Neuronal stem cell (in vitro differentiated cells): ENCODE results near the gene ARSG.
A peak's percentile ranks its signal among the peaks of the same experiment; 100 is the strongest.
"Not testable (repeated sequence)": the region's sequence is repeated elsewhere in the genome, so short reads cannot be mapped to it uniquely, and the experiment has no call there.

ENCODE experiments used
- DNase-seq: peaks from one replicate; pipeline ENCODE4 v3.0.0-alpha.2; 2013; ENCODE audit warnings: low spot score
- H2AFZ ChIP-seq: one replicate; pipeline ENCODE4 v1.6.1; 2013; ENCODE audit warnings: mild to moderate bottlenecking, low read length, inconsistent platforms
- H2AK5ac ChIP-seq: 2 replicates; pipeline ENCODE4 v1.6.1; 2013; ENCODE audit warnings: low read depth, mild to moderate bottlenecking, inconsistent platforms, low read length, moderate library complexity, mixed read lengths
- H2BK120ac ChIP-seq: 2 replicates; pipeline ENCODE4 v1.6.1; 2013; ENCODE audit warnings: low read depth, mild to moderate bottlenecking, inconsistent platforms, low read length, moderate library complexity, mixed read lengths
- H2BK12ac ChIP-seq: one replicate; pipeline ENCODE4 v1.6.1; 2013; ENCODE audit warnings: low read length, inconsistent platforms
- H2BK15ac ChIP-seq: 2 replicates; pipeline ENCODE4 v1.6.1; 2013; ENCODE audit warnings: mild to moderate bottlenecking, low read length, inconsistent platforms, mixed read lengths
- H2BK5ac ChIP-seq: one replicate; pipeline ENCODE4 v1.6.1; 2013; ENCODE audit warnings: inconsistent platforms, mild to moderate bottlenecking, low read length, moderate library complexity
- H3K14ac ChIP-seq: one replicate; pipeline ENCODE4 v1.6.1; 2013; ENCODE audit warnings: low read length, inconsistent platforms
- H3K18ac ChIP-seq: 2 replicates; pipeline ENCODE4 v1.6.1; 2013; ENCODE audit warnings: low read length, inconsistent platforms
- H3K23ac ChIP-seq: 2 replicates; pipeline ENCODE4 v1.6.1; 2013; ENCODE audit warnings: low read depth, mild to moderate bottlenecking, mixed read lengths, low read length, inconsistent platforms; ENCODE audit not compliant: poor library complexity
- H3K27ac ChIP-seq: replicated peaks from 3 replicates; pipeline ENCODE4 v1.5.1; 2013; ENCODE audit warnings: low read length, inconsistent platforms
- H3K27me3 ChIP-seq, 3 experiments: 2 replicates each; pipeline ENCODE4 v1.6.1; 2013; ENCODE audit warnings: low read length in 3 of 3, mild to moderate bottlenecking in 2 of 3, inconsistent platforms in 1 of 3, low read depth in 1 of 3, mixed read lengths in 1 of 3, moderate library complexity in 1 of 3; ENCODE audit not compliant: control insufficient read depth in 3 of 3, insufficient read depth in 3 of 3
- H3K36me3 ChIP-seq, 2 donors: replicated peaks in 1 of 2; 2 replicates each; pipeline ENCODE4 v1.6.1; 2013; ENCODE audit warnings: low read length in 2 of 2; ENCODE audit not compliant: control insufficient read depth in 2 of 2, insufficient read depth in 2 of 2
- H3K4ac ChIP-seq: 2 replicates; pipeline ENCODE4 v1.6.1; 2013; ENCODE audit warnings: inconsistent platforms, mild to moderate bottlenecking, low read length, moderate library complexity
- H3K4me1 ChIP-seq, 2 donors: 1 replicate in 1 of 2; 2 replicates in 1 of 2; pipeline ENCODE4 v1.6.1; 2013; ENCODE audit warnings: low read length in 2 of 2, low read depth in 1 of 2; ENCODE audit not compliant: control insufficient read depth in 2 of 2, insufficient read depth in 1 of 2
- H3K4me2 ChIP-seq: one replicate; pipeline ENCODE4 v1.6.1; 2013; ENCODE audit warnings: mild to moderate bottlenecking, low read length, inconsistent platforms; ENCODE audit not compliant: insufficient read depth, poor library complexity, severe bottlenecking
- H3K4me3 ChIP-seq, 2 donors: 2 replicates each; pipeline ENCODE4 v1.5.1; 2013; ENCODE audit warnings: low read length in 2 of 2, mild to moderate bottlenecking in 2 of 2, inconsistent platforms in 1 of 2, moderate library complexity in 1 of 2
- H3K79me1 ChIP-seq: one replicate; pipeline ENCODE4 v1.6.1; 2013; ENCODE audit warnings: low read depth, mild to moderate bottlenecking, inconsistent platforms, low read length, moderate library complexity
- H3K9ac ChIP-seq: one replicate; pipeline ENCODE4 v1.6.1; 2013; ENCODE audit warnings: mild to moderate bottlenecking, low read depth, low read length, inconsistent platforms; ENCODE audit not compliant: poor library complexity
- H3K9me3 ChIP-seq, 2 donors: replicated peaks in 1 of 2; 2 replicates each; pipeline versions ENCODE3 to v1.6.1; 2013; ENCODE audit warnings: low read length in 2 of 2, mild to moderate bottlenecking in 2 of 2, inconsistent platforms in 1 of 2, low read depth in 1 of 2, mixed read lengths in 1 of 2, moderate library complexity in 1 of 2; ENCODE audit not compliant: control insufficient read depth in 2 of 2, insufficient read depth in 1 of 2
- H4K8ac ChIP-seq: one replicate; pipeline ENCODE4 v1.6.1; 2013; ENCODE audit warnings: low read depth, mild to moderate bottlenecking, inconsistent platforms, low read length, moderate library complexity
- H4K91ac ChIP-seq: one replicate; pipeline ENCODE4 v1.6.1; 2013; ENCODE audit warnings: low read length, low read depth, mild to moderate bottlenecking, inconsistent platforms; ENCODE audit not compliant: poor library complexity
- WGBS, 2 donors: extraction: QIAGEN DNeasy Blood & Tissue Kit; methylation state at CpG; one replicate each; pipeline ENCODE4 v1.1.7; 2013; ENCODE audit warnings: missing lambda C conversion rate in 2 of 2, mixed read lengths in 1 of 2; ENCODE audit not compliant: insufficient read length in 2 of 2, insufficient replicate concordance in 1 of 2; ENCODE audit errors: extremely low coverage in 2 of 2; 5-methylcytosine and 5-hydroxymethylcytosine counted together

ARSG gene

GRCh38 chr17:68258890-68259647 is 32.2 kb upstream of the ARSG start:
- H3K4me1 ChIP-seq, H3K18ac ChIP-seq, H3K23ac ChIP-seq, H3K4ac ChIP-seq, H3K9ac ChIP-seq, H2AK5ac ChIP-seq, H4K8ac ChIP-seq, H3K9me3 ChIP-seq, DNase-seq, H2BK12ac ChIP-seq, H2BK5ac ChIP-seq, H4K91ac ChIP-seq, H2BK120ac ChIP-seq, H3K27me3 ChIP-seq, H3K14ac ChIP-seq, H2BK15ac ChIP-seq, H3K79me1 ChIP-seq, H3K27ac ChIP-seq: not testable (repeated sequence)
- H3K4me2 ChIP-seq = peak overlapping the region; percentile 18
- peak overlapping the region in 1 of 2 donors; percentile 27 for H3K4me3 ChIP-seq
- peaks cover 15 to 31% of the 10 kb centered on the region in 2 donors for H3K36me3 ChIP-seq
- H2AFZ ChIP-seq = peak overlapping the region; percentile 88
- WGBS, 2 donors = no CpG with 5 or more reads among the region's 44 CpGs

GRCh38 chr17:68259648-68259951 is 31.7 kb upstream of the ARSG start:
- not testable (repeated sequence) for H3K14ac ChIP-seq, H3K4me2 ChIP-seq, H4K8ac ChIP-seq, H3K4ac ChIP-seq, H2BK15ac ChIP-seq, H3K4me1 ChIP-seq, H2BK12ac ChIP-seq, H3K9me3 ChIP-seq, H3K27me3 ChIP-seq, H3K23ac ChIP-seq, H2BK120ac ChIP-seq, H3K79me1 ChIP-seq, H3K27ac ChIP-seq, H2AK5ac ChIP-seq, H3K9ac ChIP-seq, H2BK5ac ChIP-seq, DNase-seq, H4K91ac ChIP-seq, H3K18ac ChIP-seq
- H2AFZ ChIP-seq = peak overlapping the region; percentile 88
- peak overlapping the region in 1 of 2 donors; percentile 3 for H3K4me3 ChIP-seq
- no CpG with 5 or more reads among the region's 3 CpGs for WGBS, 2 donors
- H3K36me3 ChIP-seq = peaks cover 12 to 26% of the 10 kb centered on the region in 2 donors

DNA sequence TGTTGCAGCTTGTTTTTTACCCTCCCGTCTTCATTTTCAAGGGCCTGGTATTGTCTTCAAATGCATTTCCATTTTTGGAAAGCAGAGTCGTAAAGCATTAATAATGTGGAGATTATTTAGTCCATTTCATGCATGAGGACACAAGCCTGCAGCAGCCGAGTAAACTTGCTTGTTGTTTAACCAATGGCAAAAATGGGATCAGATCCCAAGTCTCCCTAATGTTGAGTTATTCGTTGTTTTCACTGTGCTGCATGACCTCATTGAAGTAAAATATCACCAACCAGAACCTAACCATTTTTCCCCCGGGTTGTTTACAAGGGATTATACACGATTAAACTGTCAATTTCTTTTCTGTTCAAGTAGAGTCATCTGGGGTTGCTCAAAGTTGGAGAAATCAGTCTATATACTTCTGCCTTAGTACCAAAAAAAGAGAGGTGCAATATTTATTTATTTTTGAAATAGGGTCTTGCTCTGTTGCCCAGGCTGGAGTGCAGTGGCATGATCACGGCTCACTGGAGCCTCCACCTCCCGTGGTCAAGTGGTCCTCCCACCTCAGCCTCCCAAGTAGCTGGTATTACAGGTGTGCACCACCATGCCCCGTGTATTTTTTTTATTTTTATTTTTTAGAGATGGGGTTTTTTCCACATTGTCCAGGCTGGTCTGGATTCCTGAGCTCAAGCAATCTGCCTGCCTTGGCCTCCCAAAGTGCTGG is 31.1 kb upstream of the ARSG start:
- WGBS, 2 donors = no CpG with 5 or more reads among the region's 9 CpGs
- no peak overlapping the region for H2AFZ ChIP-seq

GRCh38 chr17:68262467-68262866 is 28.8 kb upstream of the ARSG start:
- H2BK15ac ChIP-seq, H3K4me1 ChIP-seq, H3K14ac ChIP-seq, H3K23ac ChIP-seq, H3K27ac ChIP-seq, DNase-seq, H2BK12ac ChIP-seq, H2AFZ ChIP-seq, H2BK120ac ChIP-seq, H3K4ac ChIP-seq, H2BK5ac ChIP-seq, H4K91ac ChIP-seq, H3K9me3 ChIP-seq, H3K9ac ChIP-seq, H2AK5ac ChIP-seq, H3K27me3 ChIP-seq, H3K79me1 ChIP-seq, H3K4me3 ChIP-seq, H3K4me2 ChIP-seq, H3K18ac ChIP-seq, H4K8ac ChIP-seq: not testable (repeated sequence)
- no CpG with 5 or more reads among the region's 2 CpGs for WGBS, 2 donors
- H3K36me3 ChIP-seq = peaks cover 0 to 15% of the 10 kb centered on the region in 2 donors

More for the DNA sequence above, 31.1 kb upstream of the ARSG start:
- no peak for DNase-seq
- Histone ChIP-seq H3K9ac (no peak overlapping the region), H3K9me3 (no peaks in the 10 kb centered on the region), H3K4me3 (no peak overlapping the region), H2BK120ac (no peak overlapping the region), H3K18ac (no peak overlapping the region), H2BK5ac (no peak overlapping the region), H3K23ac (no peak overlapping the region), H2AK5ac (no peak overlapping the region), H2BK15ac (no peak overlapping the region), H3K79me1 (no peaks in the 10 kb centered on the region), H2BK12ac (no peak overlapping the region), H3K27me3 (no peaks in the 10 kb centered on the region), H3K14ac (no peak overlapping the region), H4K8ac (no peak overlapping the region), H3K27ac (no peak overlapping the region), H3K4me1 (no peaks in the 10 kb centered on the region), H3K4ac (no peak overlapping the region), H4K91ac (no peak overlapping the region), H3K4me2 (no peak overlapping the region), H3K36me3 (peaks cover 7 to 20% of the 10 kb centered on the region in 2 donors)
